GM21619 (cell line): Measurements from ENCODE around the gene MGAM2.
"Not testable (repeated sequence)": the region's sequence is repeated elsewhere in the genome, so short reads cannot be mapped to it uniquely, and the experiment has no call there.

Source experiments
- ATAC-seq: cut with Tn5 transposase; IDR thresholded peaks from one replicate; pipeline ENCODE4 v1.9.1; 2021; ENCODE audit not compliant: unreplicated experiment

MGAM2 gene

DNA sequence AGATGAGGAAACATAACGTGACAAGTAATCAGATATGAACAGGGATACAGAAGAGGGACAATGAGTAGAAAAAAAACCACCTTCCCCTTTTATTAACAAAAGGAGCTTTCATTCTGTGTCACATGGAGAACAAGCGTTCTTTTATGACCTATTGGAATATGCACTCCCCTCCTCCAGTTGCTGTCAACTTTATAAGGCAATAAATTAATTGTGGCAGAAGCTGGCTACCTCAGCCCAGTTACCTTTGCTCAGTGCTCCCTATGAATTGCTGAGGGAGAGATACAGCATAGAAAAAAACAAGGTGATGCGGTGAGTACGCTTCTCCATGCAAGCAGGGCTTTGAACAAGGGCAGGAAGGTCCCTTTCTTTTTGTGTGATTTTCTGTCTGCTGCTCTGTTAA lies at the start of gene MGAM2:
MGAM2 (plus strand) TSS at position 220 of the 400 bp plus-strand sequence. CDS start 5,156 bp downstream, outside the sequence.
- ATAC-seq: no peak

DNA sequence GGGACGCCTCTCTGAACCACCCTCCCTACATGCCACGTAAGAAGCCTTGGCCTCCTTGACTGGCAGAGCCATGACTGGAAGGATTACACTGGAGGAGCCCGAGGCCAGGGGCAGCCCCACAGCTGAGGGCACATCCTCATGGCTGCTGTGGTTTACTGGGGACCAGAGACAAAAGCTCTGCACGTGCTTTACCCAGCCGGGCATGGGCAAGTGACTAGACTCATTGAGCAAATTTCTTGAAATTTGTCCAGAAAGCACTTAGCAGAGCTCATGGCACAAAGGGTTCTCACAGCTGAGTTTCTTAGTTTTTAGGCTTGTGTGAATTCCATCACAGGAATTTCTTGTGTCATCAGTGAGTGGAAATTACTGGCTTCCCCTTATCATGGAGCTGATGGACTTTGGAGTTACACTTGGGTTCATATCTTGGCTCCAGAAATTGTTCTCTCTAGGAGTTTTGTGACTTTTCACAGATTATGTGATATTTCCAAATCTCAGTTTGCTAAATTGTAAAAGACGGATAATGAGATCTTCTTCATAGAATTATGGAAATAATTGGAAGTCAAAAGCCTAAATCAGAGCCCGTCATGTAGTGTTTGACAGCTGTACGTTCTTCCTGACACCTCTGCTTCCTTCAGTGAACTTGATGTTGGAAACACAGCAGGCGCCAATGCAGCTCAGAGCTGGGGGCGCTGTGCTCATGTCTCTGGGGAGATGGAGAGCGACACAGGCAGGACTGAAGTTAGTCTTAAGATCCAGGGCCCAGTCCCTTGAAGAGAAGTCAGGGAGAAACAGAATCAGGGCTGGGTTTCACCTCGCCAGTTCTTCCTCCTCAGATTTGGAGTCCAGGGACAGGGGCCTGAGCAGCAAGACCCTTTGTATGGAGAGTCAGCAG lies 47.7 kb upstream of the MGAM2 start:
- ATAC-seq: no peak

DNA sequence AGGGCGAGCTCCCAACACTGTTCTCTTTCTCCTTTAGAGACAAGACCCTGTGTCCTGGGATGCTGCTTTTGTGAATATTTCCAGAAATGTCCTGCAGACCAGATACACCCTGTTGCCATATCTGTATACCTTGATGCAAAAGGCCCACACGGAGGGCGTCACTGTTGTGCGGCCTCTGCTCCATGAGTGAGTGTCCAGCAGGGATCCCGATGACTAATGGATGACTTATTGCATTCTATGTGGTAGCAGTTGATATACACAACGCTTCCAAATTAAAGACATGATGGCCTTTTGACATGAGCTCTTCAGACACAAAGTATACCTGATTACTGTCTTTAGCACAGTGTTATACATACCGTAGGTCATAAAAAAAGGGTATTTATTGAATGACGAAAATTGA lies 45.0 kb upstream of the MGAM2 start:
- ATAC-seq: no peak

GRCh38 chr7:142077762-142078161 lies 33.8 kb upstream of the MGAM2 start:
- no peak for ATAC-seq

DNA sequence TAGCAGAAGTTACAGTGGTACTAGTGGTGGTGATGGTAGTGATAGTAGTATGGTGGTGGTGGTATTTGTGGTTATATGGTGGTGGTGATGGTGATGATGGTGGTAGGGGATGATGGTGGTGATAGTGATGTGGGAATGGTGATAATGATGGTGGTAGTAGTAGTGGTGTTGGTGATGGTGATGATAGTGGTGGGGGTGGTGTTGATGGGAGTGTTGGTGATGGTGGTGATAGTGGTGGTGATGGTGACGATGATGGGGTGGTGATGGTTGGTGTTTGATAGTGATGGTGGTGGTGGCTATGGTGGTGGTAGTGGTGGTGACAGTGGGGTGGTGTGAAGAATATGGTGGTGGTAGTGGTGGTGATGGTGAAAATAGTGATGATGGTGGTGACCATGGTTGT lies 27.9 kb upstream of the MGAM2 start:
- no peak for ATAC-seq

- no peak for ATAC-seq
Measured at GRCh38 chr7:142085428-142085827, 26.1 kb upstream of the MGAM2 start.

DNA sequence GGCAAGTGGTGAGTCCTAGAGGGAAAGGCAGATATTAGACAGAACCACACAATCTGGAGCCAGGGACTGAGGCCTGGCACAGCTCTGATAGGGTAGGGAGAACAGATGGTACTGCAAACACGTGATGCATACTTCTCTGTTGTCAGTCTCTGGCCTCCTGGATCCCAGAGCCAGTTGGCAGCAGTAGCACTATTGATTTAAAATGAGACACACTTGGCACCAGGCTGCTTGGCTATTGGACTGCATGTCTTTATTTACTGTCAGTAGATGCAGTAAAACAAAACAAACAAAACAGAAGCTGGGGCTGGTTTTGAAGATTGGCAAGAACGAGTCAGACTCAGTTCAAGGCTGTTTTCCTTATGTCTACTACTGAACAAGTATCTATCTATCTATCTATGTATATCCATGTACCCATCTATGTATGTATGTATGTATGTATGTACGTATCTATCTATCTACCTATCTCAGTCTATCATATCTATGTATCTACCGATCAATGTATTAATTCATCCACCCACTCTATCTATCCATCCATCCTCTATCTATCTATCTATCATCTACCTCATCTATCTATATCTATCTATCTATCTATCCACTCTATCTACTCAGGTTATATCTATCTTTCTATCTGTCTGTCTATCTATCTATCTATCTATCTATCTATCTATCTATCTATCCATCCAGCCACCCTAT lies 23.4 kb upstream of the MGAM2 start:
- ATAC-seq: no peak

DNA sequence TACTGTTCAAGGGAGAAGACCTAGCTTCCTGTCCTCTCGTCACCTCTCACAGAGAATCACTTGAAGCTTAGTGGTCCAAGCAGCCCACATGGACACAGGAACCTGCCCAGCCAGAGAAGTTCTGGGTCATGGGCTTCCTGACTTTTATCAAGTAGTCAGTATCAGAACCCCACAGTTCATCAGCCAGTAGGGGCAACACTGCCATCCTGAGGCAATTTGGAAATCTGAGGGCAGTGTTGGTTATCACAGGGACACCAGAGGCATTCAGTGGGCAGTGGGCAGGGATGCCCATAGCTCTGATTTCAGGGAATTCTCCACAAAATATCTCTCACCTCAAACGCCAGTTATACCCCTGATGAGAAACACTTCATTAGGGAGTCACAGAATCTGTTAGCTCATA lies 22.5 kb upstream of the MGAM2 start:
- no peak for ATAC-seq

- no peak for ATAC-seq
Measured at GRCh38 chr7:142091961-142092360, 19.6 kb upstream of the MGAM2 start.

DNA sequence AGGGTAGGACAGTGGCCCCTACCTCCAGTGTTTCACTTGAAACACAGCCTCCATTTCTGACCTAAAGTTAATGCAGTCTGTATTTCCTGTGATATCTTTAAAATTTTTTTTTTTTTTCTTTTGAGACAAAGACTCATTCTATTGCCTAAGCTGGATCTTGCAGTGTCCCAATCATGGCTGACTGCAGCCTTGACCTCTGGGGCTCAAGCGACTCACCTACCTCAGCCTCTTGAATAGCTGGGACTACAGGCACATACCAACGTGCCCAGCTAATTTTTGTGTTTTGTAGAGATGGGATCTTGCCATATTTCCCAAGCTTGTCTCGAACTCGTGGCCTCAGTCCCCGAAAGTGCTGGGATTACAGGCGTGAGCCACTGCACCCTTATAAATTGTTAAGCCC lies 16.7 kb upstream of the MGAM2 start:
- no peak for ATAC-seq

DNA sequence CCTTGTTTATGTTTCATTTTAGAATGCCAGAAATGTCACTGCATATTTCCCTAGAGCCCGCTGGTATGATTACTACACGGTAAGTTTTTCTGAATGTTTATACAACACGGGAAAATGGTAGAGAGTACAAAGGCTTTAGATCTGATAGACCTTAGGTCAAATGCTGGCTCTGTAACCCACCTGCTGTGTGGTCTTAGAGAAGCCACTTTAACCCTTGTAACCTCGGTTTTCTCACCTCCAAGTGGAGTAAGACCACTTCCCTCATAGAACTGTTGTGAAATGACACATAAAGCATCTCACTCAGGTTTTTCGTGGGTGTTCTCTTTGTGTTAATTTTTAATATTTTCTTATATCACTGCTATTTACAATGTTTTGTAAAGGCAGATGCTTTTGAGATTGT lies 13.9 kb upstream of the MGAM2 start:
- ATAC-seq: no peak

GRCh38 chr7:142098004-142098403 lies 13.5 kb upstream of the MGAM2 start:
- no peak for ATAC-seq

DNA sequence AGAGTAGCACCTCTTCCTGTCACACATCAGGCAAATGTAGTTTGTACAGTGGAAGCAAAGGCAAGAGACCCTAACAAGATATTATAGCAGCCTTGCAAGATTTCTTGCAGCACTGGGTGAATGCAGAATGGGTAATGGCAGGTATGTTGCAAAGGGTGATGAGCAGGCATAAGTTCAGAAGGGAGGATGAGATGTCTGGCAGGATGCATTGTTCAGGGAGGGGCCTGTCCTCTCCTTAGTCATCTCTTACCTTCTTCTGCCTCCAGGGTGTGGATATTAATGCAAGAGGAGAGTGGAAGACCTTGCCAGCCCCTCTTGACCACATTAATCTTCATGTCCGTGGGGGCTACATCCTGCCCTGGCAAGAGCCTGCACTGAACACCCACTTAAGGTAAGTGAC lies 12.2 kb upstream of the MGAM2 start:
- not testable (repeated sequence) for ATAC-seq

GRCh38 chr7:142100634-142101033 lies 10.9 kb upstream of the MGAM2 start:
- no peak for ATAC-seq

DNA sequence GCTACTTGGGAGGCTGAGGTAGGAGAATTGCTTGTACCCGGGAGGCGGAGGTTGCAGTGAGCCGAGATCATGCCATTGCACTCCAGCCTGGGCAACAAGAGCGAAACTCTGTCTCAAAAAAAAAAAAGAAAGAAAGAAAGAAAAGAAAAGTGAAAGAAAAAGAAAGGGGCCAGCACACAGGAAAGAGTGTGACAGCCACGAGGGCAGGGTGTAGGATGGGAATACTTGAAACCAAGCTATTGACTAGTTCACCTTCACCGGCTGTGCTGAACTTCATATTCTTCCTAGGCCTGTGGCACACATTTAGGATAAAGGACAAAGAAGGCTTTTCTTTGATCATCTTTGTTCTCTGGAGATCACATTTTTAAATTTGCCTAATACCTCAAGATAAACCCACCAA lies 9.7 kb upstream of the MGAM2 start:
- not testable (repeated sequence) for ATAC-seq

- ATAC-seq: no peak
Measured at GRCh38 chr7:142104550-142105527, 6.7 kb upstream of the MGAM2 start.

DNA sequence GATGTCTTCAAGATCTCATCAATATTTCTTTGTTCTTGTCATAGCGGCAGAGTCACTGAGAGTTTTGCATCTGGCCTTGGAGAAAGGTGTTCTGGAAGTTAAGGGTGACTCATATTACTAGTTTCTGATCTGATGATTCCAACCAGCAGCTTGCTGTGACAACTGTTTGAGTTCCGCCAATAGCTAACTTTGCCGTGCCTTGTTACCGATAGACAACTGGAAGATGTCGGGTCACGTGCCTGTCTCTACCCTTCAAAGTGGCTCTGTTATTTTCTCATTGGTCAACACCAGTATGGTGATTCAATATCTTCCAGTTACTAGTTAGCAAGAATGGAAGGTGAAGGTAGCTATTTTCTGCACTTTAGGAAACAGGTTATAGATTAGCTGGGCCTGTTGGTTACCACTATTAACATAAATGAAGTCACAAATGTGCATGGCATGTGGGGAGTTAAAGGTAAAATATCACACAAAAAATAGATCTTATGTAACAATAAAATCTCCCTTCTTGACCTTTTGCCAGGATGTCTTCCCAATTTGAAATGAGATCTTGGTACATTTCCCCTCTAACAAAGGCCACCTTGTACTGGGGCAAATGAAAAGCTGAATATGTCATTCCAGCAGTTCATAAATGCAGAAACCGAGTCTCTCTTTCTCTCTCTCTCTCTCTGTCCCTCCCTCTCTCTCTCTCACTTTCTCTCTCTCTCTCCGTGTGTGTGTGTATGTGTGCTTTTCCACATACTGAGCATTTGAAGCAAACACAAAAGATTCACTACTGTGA lies 2.6 kb upstream of the MGAM2 start:
- ATAC-seq: no peak

GRCh38 chr7:142110098-142110497 lies 1.4 kb upstream of the MGAM2 start:
- ATAC-seq: no peak

DNA sequence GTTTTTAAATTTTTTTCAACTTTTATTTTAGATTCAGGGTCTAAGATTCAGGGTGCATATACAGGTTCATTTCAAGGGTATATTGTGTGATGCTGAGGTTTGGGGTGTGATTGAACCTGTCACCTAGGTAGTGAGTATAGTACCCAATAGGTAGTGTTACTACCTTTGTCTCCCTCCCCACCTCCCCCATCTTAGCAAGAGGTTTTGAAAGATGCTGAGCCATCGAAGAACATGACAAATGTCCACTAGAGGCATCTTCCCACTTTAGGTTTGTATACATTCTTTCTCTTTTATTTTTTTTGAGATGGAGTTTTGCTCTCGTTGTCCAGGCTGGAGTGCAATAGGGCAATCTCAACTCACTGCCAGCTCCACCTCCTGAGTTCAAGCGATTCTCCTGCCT lies 880 bp upstream of the MGAM2 start:
- no peak for ATAC-seq

- ATAC-seq: no peak
Measured at GRCh38 chr7:142112086-142112485, 568 bp downstream of the MGAM2 start.
